Cardiac muscle cell (in vitro differentiated cells and primary cell): Measurements from ENCODE around the gene NLK. TPM values are rescaled to one million over a fixed set of nuclear protein-coding genes. Genes with fewer than 3 reads are reported as not detected.

ENCODE experiments used
- DNase-seq, 2 donors: peaks; one replicate each; pipeline versions ENCODE4 v3.0.0 to v3.0.0-alpha.2; 2010 to 2017; ENCODE audit warnings: low read depth in 1 of 2, low spot score in 1 of 2
- H3K27ac ChIP-seq: fragments of 200-600 bp; sonication (generic); 2 replicates; pipeline ENCODE4 v1.5.1; 2016
- H3K27me3 ChIP-seq: fragments of 200-600 bp; sonication (generic); 2 replicates; pipeline ENCODE4 v1.6.0; 2016; ENCODE audit warnings: control low read depth
- H3K36me3 ChIP-seq: fragments of 200-600 bp; sonication (generic); 2 replicates; pipeline ENCODE4 v1.5.1; 2016; ENCODE audit warnings: control low read depth
- H3K4me1 ChIP-seq: fragments of 200-600 bp; sonication (generic); 2 replicates; pipeline ENCODE4 v1.8.1; 2017; ENCODE audit warnings: low read depth, mild to moderate bottlenecking, mixed run types
- H3K4me3 ChIP-seq: fragments of 200-600 bp; sonication (generic); 2 replicates; pipeline ENCODE4 v1.5.1; 2016; ENCODE audit warnings: mild to moderate bottlenecking
- H3K9me3 ChIP-seq: fragments of 200-600 bp; sonication (generic); 2 replicates; pipeline ENCODE4 v1.5.1; 2017; ENCODE audit warnings: low read depth, mild to moderate bottlenecking, control low read depth
- polyA plus RNA-seq: library from polyadenylated mRNA; unstranded; fragments of >200 nt; fragmentation: Nextera tagmentation; extraction: Ambion mirVana; gene quantifications from 2 replicates; pipeline ENCODE4 v1.2.1, GENCODE V29; 2016
- total RNA-seq: library from RNA; depleted of rRNA; stranded (reverse); fragments of >200 nt; gene quantifications from 2 replicates; pipeline ENCODE4 v1.2.3, GENCODE V29; 2016
- TF ChIP-seq, protein P1 (sequence below): IDR thresholded peaks from 2 replicates; pipeline ENCODE4 v1.5.1; 2012; ENCODE audit warnings: low read depth, mild to moderate bottlenecking, low read length

The NLK gene
- total and polyA plus RNA-seq, 2 experiments from 2014 or later, result 11.0 to 22.1 TPM

DNA sequence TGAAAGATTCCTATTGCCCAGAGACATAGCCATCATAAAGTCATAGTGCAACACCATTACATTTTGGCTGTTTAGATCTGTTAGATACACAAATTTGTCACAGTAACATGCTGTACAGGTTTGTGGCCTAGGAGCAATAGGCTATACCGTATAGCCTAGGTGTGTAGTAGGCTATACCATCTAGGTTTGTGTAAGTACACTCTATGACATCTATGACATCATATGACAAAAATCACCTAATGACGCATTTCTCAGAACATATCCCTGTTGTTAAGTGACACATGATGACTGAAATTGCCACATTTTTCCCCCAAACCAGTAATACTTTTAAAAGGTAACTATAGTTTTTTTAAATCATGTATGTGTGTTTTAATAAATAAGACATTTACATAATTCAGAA lies 43.3 kb downstream of the NLK start:
- TF ChIP-seq, protein P1, sequence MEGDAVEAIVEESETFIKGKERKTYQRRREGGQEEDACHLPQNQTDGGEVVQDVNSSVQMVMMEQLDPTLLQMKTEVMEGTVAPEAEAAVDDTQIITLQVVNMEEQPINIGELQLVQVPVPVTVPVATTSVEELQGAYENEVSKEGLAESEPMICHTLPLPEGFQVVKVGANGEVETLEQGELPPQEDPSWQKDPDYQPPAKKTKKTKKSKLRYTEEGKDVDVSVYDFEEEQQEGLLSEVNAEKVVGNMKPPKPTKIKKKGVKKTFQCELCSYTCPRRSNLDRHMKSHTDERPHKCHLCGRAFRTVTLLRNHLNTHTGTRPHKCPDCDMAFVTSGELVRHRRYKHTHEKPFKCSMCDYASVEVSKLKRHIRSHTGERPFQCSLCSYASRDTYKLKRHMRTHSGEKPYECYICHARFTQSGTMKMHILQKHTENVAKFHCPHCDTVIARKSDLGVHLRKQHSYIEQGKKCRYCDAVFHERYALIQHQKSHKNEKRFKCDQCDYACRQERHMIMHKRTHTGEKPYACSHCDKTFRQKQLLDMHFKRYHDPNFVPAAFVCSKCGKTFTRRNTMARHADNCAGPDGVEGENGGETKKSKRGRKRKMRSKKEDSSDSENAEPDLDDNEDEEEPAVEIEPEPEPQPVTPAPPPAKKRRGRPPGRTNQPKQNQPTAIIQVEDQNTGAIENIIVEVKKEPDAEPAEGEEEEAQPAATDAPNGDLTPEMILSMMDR, result no peak
- Histone ChIP-seq H3K4me3 (no peak overlapping the region), H3K4me1 (peaks cover 4% of the 10 kb centered on the region), H3K9me3 (no peaks in the 10 kb centered on the region), H3K27me3 (no peaks in the 10 kb centered on the region), H3K36me3 (no peaks in the 10 kb centered on the region), H3K27ac (no peak overlapping the region)
- no peak for DNase-seq

DNA sequence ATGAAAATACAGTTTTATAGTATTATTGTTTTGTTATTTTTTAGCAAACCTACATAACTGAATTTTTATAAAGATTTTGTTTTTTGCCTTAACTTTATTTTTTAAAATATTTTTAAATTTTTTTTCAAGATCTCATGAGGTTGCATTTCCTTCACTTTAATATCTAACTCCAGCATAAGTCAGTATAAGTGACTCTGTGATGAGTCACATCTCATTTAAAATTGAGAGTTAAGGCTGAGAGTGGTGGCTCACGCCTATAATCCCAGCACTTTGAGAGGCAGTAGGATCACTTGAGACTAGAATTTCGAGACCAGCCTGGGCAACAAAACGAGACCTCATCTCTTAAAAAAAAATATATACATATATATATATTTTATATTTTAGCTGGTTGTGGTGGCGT lies 44.0 kb downstream of the NLK start:
- DNase-seq, result no peak
- Histone ChIP-seq H3K4me1 (peaks cover 2% of the 10 kb centered on the region), H3K9me3 (no peaks in the 10 kb centered on the region), H3K4me3 (no peak overlapping the region), H3K36me3 (no peaks in the 10 kb centered on the region), H3K27ac (no peak overlapping the region), H3K27me3 (no peaks in the 10 kb centered on the region)
- TF ChIP-seq, protein P1, result no peak

DNA sequence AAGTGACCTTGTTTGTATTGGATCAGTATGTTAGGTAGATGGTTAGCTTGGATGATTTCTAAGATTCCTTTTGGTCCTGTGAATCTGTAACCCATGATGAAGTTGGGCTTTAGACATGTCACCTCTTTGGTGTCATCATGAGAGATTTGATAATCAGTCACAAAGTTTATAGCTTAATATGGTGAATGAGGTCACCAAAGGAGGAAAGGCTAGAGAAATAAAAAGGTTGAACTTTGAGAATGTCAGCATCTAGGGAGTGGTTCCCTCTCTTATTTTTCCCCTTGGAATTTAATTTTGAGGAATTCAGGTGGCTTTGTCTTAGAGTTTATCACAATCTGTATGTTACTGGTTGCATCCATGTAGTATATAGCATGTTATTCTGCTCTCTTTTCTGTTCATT lies 45.3 kb downstream of the NLK start:
- H3K27me3 ChIP-seq, result no peaks in the 10 kb centered on the region
- no peak overlapping the region for H3K27ac ChIP-seq
- no peak overlapping the region for H3K4me3 ChIP-seq
- DNase-seq, result no peak
- TF ChIP-seq, protein P1, result no peak
- no peaks in the 10 kb centered on the region for H3K9me3 ChIP-seq
- H3K36me3 ChIP-seq, result no peaks in the 10 kb centered on the region
- peaks cover 7% of the 10 kb centered on the region for H3K4me1 ChIP-seq

DNA sequence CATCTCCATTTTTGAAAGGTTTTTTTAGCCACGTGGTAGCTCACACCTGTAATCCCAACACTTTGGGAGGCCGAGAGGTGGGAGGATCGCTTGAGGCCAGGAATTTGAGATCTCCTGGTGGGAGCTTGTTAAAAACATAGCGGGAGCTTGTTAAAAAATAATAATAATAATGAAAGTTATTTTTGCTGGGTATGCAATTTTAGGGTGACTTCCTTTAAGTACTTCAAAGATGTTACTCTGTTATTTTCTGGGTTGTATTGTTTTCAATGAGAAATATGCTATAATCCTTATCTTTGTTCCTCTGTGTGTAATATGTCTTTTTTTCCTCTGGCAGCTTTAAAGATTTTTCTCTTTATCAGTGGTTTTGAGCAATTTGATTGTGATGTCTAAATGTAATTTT lies 48.1 kb downstream of the NLK start:
- Histone ChIP-seq H3K9me3 (no peaks in the 10 kb centered on the region), H3K36me3 (no peaks in the 10 kb centered on the region), H3K4me3 (no peak overlapping the region), H3K27ac (no peak overlapping the region), H3K4me1 (peaks cover 7% of the 10 kb centered on the region), H3K27me3 (no peaks in the 10 kb centered on the region)
- no peak for DNase-seq
- TF ChIP-seq, protein P1, result no peak

DNA sequence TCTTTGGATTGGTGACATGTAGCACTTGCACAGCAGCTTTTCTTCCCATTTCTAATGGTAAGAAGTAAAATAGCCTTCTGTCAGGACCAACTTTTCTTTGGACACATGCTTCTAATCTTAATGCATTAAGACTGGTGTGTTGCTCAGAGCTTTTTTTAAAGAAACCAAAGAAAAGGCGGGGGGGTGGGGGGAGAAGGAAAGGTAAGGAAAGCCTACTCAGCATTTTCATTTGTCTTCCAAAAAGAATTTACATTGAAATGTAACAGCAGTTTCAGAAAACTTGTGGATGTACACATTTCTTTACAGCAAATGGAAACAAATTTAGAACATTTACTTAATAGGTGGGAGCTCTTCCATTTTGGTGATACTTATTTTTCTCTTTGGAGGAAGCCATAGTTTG lies 49.6 kb downstream of the NLK start:
- no peaks in the 10 kb centered on the region for H3K27me3 ChIP-seq
- no peaks in the 10 kb centered on the region for H3K9me3 ChIP-seq
- no peaks in the 10 kb centered on the region for H3K36me3 ChIP-seq
- DNase-seq, result no peak
- no peak overlapping the region for H3K27ac ChIP-seq
- H3K4me3 ChIP-seq, result no peak overlapping the region
- H3K4me1 ChIP-seq, result peaks cover 12% of the 10 kb centered on the region
- TF ChIP-seq, protein P1, result no peak

DNA sequence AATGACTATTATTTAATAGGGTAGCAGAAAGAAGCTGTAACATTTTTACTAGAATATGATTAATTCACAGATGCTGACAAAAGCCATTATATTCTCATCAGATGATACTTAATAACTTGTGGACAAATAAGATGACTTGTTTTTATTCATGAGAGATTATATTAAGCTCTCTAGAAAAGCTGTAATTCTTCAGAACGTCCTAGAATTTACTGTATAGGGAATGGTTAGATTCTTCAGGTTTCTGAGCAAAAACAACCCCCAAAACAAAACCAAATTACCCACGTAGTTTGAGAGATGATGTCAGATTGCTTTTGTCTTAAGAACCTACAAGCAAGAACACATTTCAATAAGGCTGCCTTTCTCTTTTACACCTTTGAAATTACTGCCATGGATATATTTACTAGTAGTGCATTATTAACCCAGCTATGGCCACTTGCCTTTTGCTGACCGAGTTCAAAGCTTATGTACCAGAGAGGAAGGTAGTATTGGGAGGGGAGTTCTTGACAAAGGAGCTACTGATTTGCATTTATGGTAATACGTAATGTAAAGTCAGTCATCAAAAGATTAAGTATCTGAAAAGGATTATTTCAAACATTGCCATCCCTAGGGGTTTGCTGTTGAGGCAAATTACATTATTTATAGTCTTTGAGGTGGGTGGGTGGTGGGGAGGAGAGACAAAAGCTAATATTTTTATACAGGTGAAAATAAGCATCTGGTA lies 51.7 kb downstream of the NLK start:
- no peak overlapping the region for H3K27ac ChIP-seq
- H3K36me3 ChIP-seq, result no peaks in the 10 kb centered on the region
- no peak overlapping the region for H3K4me3 ChIP-seq
- no peaks in the 10 kb centered on the region for H3K27me3 ChIP-seq
- no peaks in the 10 kb centered on the region for H3K9me3 ChIP-seq
- no peak for DNase-seq
- TF ChIP-seq, protein P1, result no peak
- peaks cover 20% of the 10 kb centered on the region for H3K4me1 ChIP-seq
